HCT116 (cell line): ENCODE data around the gene JAK3.

Experiments
- CEBPB ChIP-seq: IDR thresholded peaks from 2 replicates; pipeline ENCODE4 v1.6.1; 2012; ENCODE audit warnings: low read depth
- ELF1 ChIP-seq: IDR thresholded peaks from 2 replicates; pipeline ENCODE4 v1.6.1; 2012; ENCODE audit warnings: low read depth, borderline replicate concordance
- EZH2 ChIP-seq: fragments of 200-600 bp; sonication (generic); IDR thresholded peaks from 2 replicates; pipeline ENCODE4 v1.6.1; 2017; ENCODE audit warnings: antibody characterized with exemption, mixed run types
- EZH2phosphoT487 ChIP-seq: fragments of 200-600 bp; IDR thresholded peaks from 2 replicates; pipeline ENCODE4 v1.6.1; 2018; ENCODE audit warnings: antibody characterized with exemption, borderline replicate concordance
- POLR2A ChIP-seq: IDR thresholded peaks from 2 replicates; pipeline ENCODE4 v1.7.0; 2011; ENCODE audit warnings: borderline replicate concordance; ENCODE audit not compliant: insufficient read depth, insufficient read length; ENCODE audit errors: extremely low read depth
- POLR2AphosphoS5 ChIP-seq: IDR thresholded peaks from 2 replicates; pipeline ENCODE4 v1.6.1; 2011; ENCODE audit warnings: mild to moderate bottlenecking, low read depth, low read length, moderate library complexity
- RAD21 ChIP-seq: IDR thresholded peaks from 2 replicates; pipeline ENCODE4 v1.6.1; 2012; ENCODE audit warnings: low read depth, mild to moderate bottlenecking
- SP1 ChIP-seq: IDR thresholded peaks from 2 replicates; pipeline ENCODE4 v1.6.1; 2012; ENCODE audit warnings: low read depth
- SRF ChIP-seq: IDR thresholded peaks from 2 replicates; pipeline ENCODE4 v1.6.1; 2012; ENCODE audit warnings: low read depth
- YY1 ChIP-seq: IDR thresholded peaks from 2 replicates; pipeline ENCODE4 v1.6.1; 2011; ENCODE audit warnings: low read length, low read depth, moderate library complexity, mild to moderate bottlenecking; ENCODE audit not compliant: insufficient replicate concordance; ENCODE audit errors: extremely low read depth
- TF ChIP-seq, protein P1 (sequence below), 3 experiments: fragments of 200-600 bp in 1 of 3; sonication (generic) in 1 of 3; IDR thresholded peaks in 2 of 3; conservative IDR thresholded peaks in 1 of 3; 2 replicates each; pipeline ENCODE4 v1.5.1; 2012 to 2017; ENCODE audit warnings: low read depth in 2 of 3, low read length in 2 of 3, antibody characterized with exemption in 1 of 3, borderline replicate concordance in 1 of 3, control low read depth in 1 of 3, mild to moderate bottlenecking in 1 of 3, mixed read lengths in 1 of 3, mixed run types in 1 of 3, moderate library complexity in 1 of 3; ENCODE audit not compliant: insufficient read depth in 1 of 3
- TF ChIP-seq, protein P2 (sequence below): IDR thresholded peaks from 2 replicates; pipeline ENCODE4 v1.6.1; 2012; ENCODE audit warnings: low read depth

- TF ChIP-seq POLR2AphosphoS5 = no peak
- TF ChIP-seq, protein P1, sequence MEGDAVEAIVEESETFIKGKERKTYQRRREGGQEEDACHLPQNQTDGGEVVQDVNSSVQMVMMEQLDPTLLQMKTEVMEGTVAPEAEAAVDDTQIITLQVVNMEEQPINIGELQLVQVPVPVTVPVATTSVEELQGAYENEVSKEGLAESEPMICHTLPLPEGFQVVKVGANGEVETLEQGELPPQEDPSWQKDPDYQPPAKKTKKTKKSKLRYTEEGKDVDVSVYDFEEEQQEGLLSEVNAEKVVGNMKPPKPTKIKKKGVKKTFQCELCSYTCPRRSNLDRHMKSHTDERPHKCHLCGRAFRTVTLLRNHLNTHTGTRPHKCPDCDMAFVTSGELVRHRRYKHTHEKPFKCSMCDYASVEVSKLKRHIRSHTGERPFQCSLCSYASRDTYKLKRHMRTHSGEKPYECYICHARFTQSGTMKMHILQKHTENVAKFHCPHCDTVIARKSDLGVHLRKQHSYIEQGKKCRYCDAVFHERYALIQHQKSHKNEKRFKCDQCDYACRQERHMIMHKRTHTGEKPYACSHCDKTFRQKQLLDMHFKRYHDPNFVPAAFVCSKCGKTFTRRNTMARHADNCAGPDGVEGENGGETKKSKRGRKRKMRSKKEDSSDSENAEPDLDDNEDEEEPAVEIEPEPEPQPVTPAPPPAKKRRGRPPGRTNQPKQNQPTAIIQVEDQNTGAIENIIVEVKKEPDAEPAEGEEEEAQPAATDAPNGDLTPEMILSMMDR (IDR thresholded peaks at IDR 0.05 in 2 of 3, conservative IDR thresholded peaks at IDR 0.05 in 1 of 3; ENCODE audit: borderline replicate concordance in 1 of 3, insufficient read depth in 1 of 3, low read depth in 2 of 3, low read length in 2 of 3) = no peak
- TF ChIP-seq CEBPB = no peak
- no peak for TF ChIP-seq SRF
- TF ChIP-seq SP1 = no peak
- no peak for TF ChIP-seq YY1
- no peak for TF ChIP-seq EZH2phosphoT487
- TF ChIP-seq, protein P2, sequence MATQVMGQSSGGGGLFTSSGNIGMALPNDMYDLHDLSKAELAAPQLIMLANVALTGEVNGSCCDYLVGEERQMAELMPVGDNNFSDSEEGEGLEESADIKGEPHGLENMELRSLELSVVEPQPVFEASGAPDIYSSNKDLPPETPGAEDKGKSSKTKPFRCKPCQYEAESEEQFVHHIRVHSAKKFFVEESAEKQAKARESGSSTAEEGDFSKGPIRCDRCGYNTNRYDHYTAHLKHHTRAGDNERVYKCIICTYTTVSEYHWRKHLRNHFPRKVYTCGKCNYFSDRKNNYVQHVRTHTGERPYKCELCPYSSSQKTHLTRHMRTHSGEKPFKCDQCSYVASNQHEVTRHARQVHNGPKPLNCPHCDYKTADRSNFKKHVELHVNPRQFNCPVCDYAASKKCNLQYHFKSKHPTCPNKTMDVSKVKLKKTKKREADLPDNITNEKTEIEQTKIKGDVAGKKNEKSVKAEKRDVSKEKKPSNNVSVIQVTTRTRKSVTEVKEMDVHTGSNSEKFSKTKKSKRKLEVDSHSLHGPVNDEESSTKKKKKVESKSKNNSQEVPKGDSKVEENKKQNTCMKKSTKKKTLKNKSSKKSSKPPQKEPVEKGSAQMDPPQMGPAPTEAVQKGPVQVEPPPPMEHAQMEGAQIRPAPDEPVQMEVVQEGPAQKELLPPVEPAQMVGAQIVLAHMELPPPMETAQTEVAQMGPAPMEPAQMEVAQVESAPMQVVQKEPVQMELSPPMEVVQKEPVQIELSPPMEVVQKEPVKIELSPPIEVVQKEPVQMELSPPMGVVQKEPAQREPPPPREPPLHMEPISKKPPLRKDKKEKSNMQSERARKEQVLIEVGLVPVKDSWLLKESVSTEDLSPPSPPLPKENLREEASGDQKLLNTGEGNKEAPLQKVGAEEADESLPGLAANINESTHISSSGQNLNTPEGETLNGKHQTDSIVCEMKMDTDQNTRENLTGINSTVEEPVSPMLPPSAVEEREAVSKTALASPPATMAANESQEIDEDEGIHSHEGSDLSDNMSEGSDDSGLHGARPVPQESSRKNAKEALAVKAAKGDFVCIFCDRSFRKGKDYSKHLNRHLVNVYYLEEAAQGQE = no peak
- TF ChIP-seq ELF1 = no peak
- TF ChIP-seq EZH2 = no peak
- TF ChIP-seq POLR2A = no peak
- no peak for TF ChIP-seq RAD21
Measured at GRCh38 chr19:17879466-17879865, 31.7 kb upstream of the JAK3 start.
